GM19240 (cell line): ENCODE measurements around the gene NRG3.

Experiments
- DNase-seq: peaks from one replicate; pipeline ENCODE4 v3.0.0; 2011; ENCODE audit warnings: low spot score; ENCODE audit not compliant: insufficient read length

Gene NRG3

DNA sequence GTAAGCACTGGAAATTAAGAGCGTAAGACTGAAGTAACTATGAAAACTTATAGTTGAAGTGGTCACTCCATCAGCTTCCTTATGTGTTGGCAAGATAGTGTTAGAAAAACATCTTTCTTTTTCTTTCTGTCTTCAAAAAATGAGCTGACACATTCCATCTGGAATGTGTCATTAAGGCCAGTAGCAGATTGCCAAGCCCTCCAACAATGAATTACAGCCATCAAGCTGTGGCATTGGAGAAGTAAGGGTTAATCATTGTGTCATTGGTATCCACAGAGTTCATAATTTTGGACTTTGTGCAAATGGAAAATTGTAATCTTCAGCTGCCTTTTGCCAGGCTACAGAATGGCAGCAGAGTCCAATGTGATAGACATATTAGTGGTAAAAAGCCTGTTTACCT lies 926.3 kb downstream of the NRG3 start:
- DNase-seq = no peak

DNA sequence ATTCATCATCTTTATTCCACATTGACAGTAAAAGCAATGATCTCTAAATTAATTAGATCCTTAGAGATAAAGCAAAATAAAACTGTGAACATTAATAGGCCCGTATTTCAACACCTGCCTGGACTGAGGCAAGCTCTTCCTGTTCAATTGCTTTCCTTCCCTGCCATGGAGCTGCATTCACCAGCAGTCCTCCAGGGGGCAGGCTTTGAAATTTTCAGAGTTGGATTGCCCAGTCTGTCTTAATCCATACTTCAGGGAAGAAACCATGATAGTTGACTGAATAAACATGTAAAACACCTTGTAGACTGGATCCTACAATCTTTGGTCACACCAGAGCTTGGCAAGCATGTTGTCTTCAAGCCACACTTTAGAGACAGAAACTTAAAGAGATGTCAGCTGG lies 936.6 kb downstream of the NRG3 start:
- no peak for DNase-seq

DNA sequence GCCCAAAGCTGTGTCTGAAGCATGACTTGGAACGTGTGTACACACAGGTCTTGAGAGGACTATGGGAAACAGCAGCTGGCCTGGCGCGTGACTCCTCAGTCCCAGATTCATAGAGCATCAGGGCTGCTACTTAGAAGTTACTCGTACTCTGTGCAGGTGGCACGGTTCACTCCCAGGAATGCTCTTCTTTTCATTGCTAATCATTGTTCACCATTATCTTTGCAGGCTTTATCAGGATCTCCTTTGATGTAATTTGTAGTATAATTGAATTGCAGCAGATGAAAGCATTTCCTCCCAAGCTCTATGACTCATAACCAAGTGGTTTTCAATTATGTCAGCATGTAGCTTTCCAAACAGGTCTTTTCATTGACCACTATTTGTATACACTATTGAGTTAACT lies 938.9 kb downstream of the NRG3 start:
- no peak for DNase-seq

DNA sequence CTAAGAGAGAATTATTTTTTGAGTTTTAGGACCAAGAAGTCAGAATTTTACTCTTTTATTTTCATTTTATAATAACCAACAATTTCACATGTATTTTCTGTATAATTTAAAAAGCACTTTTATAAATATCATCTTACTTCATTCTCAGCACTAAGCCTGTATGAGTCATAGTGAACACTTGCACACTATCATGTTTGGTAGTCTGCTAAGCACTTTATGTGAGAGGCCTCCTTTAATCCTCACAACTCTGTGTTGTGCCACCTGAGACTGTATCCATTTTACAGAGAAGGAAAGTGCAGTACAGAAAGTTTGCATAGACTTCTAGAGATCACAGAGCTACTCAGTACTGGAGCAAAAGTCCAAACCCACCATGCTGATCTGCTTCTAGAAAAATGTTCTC lies 939.6 kb downstream of the NRG3 start:
- no peak for DNase-seq

DNA sequence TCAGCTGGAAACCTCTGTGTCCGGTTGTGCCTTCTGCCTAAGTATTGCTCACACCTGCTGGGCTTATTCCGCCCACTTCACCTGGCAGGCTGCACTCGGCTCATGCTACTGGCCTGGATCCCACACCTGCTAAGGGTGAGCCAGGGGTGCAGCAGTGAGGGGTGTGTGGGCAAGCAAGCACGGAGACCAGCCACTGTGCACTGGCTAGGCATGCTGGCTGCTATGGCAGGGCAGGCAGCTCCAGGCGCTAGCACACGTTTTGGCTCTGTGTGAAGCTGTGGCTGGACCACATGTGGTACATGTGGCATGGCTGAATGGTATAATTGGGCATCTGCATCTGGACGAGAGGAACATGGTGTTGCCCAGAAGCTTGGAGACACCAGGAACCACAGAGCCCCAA lies 940.7 kb downstream of the NRG3 start:
- no peak for DNase-seq

DNA sequence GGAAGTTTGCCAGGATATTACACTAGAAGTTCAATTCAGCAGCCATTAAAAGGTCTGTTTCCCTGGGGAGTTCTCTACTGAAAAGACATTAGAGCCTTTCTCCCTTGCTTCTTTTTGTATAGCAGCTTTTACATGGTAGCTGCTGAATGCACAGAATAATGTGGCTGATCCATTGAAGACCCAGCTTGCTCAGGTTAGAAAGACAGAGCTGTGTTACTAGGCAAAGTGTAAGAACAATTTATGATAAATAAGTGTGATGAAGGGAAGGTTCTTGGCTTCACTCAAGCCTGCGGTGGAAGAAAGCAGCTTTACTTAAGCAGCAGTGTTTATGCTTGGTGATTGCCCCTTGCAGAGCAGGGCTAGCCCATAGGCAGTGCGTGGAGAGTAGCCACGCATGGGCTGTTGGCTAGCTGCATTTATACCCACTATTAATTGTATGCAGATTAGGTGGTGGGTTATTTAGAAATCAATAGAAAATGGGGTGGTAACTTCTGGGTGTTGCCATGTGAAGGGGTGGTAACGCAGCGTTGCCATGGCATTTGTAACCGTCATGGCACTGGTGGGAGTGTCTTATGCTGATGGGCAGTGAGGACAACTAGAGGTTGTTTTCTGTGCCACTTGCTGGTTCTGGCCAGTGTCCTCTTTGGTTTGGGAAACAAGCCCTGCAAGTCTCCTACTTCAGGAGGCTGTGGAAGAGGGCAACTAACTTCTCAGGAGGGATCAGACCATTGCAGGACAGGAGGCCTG lies 942.9 kb downstream of the NRG3 start:
- DNase-seq = no peak

DNA sequence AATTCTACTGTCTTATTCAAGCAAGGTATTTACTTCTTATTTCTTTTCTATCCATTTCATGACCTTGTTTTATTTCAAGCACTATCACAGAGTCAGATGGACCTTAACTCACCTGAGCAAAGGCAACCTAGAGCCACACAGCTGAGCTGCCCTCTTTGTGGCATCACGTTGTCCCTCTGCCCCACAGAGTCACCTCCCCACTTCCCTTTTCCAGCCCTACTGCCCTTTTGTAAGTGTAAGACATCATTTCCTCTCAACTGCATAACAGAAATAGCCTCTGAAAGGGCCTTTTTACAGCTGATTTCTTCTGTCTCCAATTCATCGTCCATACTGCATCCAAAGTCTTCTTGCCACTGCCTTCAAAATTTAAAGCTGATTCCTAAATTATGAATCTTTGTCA lies 946.0 kb downstream of the NRG3 start:
- no peak for DNase-seq

DNA sequence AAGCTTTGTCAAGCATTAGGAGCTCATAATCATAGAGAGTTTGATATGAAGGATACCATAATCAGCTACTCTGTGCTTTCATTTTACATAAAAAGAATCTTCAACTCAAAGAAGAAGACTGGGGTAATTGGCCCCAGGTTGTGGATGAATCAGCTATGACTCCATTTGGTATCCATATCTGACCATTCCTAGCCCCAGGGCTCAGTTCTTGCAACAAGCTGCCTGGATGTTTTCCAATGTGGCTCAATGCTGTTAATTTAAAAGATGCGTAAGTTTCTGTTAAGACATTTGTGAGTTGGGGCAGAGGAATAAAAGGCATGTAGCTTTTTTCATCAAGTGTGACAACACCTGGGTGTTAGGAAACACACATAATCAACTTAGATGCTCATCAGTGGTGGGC lies 951.1 kb downstream of the NRG3 start:
- DNase-seq = no peak

DNA sequence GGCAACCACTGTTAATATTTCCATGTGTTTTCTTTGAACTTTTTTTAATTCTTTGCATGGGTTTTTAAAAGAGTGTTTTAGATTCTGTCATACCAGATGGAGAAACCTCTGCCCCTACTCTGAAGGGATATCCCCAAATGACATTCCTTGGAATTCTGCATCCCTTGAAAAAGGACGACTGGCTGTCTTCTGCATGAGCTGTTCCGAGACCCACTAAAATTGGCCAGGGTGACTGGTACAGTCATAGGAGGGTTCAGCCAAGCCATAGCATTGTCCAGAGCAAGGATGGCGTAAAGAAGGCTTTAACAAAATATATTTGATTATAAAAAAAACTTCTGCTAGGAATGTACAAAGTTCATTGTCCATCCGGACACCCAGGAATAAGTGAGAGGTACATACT lies 952.9 kb downstream of the NRG3 start:
- no peak for DNase-seq

DNA sequence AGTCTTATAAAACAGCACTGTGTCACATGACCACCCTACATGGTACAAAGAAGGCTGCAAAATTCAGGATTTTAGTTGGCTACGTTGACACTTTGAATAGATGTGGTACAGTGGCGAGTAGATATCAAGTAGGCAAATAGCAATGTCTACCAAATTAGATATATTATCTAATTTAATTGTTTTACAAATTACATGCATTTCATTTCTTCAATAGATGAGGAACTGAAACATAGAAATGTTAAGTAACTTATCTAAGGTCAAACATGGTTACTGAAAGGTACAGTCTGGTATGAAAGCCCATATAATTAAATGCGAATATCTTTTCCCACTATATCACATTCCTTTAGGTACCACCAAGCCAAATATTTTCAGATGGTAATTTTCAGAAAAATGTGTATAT lies 972.2 kb downstream of the NRG3 start:
- no peak for DNase-seq

DNA sequence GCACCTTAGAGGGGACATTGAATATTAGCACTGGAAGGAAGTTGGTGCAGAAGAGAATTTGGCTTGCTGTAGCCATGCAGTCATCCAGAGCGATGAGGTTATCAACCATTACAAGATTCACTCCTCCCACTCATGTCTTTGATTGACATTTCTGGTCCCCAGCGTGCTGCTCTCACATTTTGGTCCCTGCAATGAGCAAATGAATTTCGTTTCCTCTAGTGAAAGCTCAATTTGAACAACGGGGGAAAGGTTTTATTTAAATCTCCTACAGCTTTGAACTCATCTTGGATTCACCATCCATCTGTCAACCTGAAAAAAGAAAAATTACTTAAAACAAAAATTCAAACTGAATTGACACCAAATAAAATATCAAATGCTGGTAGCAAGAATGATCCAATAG lies 975.2 kb downstream of the NRG3 start:
- DNase-seq = no peak

DNA sequence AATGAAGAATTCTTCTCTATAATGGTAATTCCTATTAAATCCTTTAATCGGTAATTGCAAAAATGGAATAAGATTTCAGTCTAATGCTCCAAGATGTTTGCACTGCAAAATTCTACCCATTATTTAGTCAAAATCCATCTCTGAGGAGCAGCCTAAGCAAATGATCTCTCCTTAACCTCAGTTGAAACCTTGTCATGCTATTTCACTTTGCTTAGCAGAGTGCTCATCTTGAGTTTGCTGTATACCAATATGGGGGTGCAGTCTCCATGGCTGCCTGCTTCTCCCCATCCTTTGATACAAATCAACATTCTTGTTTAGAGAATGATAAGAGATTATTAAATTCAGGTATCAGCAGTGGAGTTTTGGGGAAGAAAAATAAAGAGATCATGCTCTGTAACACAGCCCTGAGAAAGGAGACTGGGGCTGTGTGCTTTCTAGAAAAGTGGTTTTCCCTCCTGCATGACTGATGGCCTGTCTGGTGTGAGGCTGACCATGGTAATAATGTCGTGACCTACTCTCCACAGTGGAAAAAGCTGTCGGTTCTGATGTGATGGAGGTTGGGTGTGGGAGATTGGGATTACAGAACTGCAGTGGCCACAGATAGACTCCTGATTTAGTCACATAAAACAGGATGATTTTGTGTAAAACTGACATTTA lies 982.1 kb downstream of the NRG3 start:
- no peak for DNase-seq

DNA sequence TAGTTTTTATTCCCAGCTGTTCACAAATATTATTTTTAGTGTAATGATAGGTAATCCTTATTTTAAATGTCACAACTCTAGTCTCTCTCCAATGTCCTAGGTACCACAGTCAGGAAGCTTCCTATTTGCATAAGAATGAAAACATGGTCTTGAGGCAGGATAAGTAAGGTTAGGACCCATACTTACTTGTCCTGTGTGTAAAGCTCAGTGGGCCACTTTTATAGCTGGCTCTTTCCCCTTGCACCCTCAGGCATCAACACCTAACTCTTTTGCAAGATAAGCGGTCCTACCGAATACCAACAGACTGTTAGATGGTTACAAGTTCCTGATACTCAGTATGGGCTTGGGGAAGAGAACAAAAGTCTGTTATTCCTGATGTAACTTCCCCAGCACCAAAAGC lies 986.9 kb downstream of the NRG3 start:
- no peak for DNase-seq

DNA sequence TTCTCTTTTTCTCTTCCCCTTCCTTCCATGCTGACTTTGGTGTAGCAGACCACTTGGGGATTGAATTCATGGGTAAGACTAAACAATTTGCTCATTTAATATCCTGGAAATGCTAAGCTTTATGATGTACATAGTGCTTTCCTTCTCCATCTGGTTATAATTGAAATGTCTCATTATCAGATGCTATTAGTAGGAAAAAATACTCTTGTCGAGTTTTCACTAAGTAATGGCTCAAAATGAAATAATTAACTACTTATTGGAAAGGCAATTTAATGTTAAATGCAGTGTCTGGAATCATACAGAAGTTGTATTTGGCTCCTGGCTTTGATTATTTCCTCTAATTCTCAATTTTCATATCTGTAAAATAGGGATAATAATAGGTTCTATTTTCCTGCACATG lies 990.4 kb downstream of the NRG3 start:
- no peak for DNase-seq

DNA sequence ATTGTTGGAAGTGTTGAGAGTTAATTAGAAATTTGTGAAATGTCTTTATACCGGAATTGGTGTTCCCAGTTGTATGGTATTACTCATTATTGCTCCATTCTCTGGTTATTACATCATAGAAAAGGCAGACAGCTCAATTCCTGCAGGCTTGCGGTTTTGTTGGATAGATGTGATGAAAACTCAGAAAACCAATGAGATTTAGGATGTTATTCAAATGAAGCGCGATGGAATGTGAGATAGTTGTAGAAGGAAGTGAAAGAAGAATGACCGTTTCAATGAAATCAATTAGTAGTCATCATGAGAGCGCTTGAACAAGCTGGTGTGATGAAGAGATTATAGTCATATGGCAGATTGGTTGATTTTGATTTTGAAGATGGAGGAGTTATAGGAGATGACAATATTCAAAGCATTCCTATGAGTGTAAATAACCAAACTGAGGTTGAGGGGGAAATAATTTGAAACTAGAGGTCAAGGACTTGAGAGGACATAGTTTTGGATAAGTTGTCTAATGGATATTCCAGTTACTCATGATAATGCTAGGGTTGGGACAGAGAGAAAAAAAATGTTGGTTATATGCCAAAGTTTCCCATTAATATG lies 991.5 kb downstream of the NRG3 start:
- DNase-seq = no peak

DNA sequence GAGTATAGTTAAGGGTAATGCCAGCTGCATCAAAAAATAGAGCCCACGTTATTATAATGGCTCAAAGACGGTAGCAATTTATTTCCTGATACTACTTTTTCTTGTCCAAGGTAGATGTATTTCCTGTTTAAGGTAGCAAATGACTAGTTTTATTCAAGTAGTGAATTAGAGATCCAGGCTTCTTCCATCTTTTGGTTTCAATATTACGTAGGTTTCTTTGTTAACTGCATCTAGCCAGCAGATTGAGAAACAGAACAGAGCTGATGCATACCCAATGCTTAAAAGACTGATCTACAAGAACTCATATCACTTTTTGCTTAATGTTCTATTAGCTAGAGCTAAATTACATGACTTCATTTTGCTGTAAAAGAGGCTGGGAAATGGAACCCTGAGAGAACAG lies 992.1 kb downstream of the NRG3 start:
- no peak for DNase-seq

DNA sequence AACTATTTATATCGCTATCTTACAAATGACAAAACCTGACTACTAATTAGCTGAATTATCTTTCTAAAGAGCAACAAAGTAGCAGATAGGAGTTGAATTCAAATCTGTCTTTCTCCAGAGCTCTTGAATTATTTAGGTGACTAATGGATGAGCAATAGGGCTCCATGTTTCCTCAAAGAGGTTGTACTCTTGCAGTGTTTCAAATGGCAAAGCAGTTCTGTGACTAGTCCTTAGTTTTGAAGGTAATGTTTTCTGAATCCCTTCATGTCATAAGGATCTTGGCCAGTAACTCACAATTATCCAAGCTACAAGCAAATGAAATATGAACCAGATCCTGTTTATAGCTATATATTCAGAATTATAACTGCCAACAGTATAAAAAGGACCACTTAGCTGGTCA lies 999.7 kb downstream of the NRG3 start:
- no peak for DNase-seq

DNA sequence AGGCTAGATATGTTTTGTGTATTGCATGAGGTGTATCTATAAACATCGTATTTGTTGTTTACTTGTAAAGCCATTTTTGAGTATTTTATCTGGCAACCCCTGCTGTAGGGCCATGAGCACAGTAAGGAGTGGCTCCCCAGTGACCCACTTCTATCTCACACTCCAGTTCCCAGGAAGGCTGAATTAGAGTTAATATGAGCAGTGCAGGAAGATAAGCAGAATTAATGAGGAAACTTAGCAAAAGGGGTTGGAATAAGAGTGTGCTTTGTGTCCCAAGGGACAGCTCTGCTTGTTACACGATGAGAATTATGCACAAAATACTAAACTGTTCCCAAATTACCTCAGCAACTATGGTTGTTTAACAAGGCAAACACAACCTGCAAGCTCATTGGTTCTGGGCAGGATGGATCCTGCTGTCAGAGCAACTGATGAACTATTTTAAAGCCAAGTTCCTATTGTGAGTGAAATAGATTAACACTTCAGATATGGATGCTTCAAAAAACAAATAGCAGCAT lies 1005.8 kb downstream of the NRG3 start:
- no peak for DNase-seq

DNA sequence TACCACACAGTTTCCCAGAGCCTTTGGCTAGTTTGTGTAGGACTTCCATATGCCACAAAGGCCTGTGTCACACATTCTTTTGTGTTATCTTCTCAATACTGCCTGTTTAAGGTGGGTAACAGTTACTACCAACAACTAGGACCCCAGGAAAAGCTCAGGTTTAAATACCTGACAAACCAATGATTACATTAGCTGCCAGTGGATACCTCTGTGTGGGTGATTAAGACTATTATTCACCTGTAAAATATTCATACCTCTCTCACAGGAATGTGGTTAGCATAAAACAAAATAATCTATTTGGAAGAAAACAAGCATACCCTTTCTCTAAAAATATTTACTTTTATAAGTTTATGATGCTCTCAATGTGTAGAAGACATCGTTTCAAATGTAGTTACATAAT lies 1007.7 kb downstream of the NRG3 start:
- DNase-seq = no peak

DNA sequence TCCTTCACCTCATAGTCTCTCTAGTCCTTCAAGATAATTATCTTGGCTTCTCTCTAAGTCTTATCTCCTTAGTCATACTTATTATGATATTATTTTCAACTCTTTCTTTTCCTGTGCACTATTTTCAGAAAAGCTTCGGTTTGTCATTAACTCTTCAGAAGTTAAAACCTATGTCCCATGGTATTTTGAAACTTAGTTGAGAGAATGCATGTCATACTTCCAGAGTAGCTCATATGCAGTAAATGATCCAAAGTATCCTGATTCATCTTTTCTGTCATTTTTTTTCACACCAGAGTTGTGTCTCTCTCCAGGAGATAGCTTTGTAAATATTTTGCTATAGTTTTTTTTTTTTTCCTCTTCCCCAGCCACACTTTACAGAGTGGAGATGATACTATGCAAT lies 1008.6 kb downstream of the NRG3 start:
- DNase-seq = no peak

DNA sequence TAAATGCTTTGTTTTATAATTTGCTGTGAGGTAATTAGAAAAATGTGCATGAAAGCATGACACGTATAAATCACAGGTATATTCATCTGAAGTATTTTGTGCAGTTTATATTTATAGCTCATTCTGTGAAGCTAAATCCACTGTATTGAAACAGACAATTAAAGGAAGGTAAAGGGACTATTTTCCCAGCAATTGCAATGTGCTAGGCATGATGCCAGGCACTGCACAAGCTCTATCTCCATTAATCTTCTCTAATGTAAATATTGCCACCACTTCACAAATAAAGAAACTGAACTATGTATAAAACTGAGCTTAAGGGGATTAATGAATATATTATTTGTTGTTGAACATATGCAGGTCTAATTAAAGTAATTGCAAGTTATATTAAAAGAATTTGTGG lies 1012.5 kb downstream of the NRG3 start:
- DNase-seq = no peak

DNA sequence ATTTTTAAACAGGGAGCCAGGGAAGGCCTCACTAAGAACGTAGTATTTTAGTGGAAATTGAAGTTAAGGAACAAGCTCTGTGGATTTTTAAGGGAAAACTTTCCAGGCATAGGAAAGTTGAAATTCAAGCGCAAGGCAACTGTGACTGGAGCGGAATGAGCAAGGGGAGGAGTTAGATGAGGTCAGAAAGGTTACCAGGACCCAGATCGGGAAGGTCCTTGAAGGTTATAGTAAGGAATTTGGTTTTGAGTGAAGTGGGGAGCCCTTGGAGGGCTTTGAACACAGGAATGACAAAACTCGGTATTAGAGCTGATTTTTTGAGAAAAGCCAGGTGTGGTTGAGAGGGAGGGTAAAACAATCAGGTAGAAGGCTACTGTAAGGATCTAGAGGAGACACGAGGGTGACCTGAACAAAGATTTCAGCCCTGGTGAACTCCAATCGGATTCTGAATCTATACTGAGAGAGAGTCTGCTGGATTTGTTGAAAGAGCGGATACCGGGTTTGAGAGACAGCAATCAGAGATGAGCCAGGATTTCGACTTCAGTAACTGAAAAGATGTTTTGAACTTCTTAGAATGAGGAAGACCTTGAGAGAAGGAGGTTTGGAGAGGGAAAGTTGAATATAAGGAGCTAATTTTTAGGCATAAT lies 1013.9 kb downstream of the NRG3 start:
- no peak for DNase-seq
